ENCODE measurements around the gene BBS12. TPM values are rescaled to one million over a fixed set of nuclear protein-coding genes. Genes with fewer than 3 reads are reported as not detected.
A peak's percentile ranks its signal among the peaks of the same experiment; 100 is the strongest.

BBS12 gene
- polyA plus RNA-seq (2013), result 1.3 TPM in 2 replicates

DNA sequence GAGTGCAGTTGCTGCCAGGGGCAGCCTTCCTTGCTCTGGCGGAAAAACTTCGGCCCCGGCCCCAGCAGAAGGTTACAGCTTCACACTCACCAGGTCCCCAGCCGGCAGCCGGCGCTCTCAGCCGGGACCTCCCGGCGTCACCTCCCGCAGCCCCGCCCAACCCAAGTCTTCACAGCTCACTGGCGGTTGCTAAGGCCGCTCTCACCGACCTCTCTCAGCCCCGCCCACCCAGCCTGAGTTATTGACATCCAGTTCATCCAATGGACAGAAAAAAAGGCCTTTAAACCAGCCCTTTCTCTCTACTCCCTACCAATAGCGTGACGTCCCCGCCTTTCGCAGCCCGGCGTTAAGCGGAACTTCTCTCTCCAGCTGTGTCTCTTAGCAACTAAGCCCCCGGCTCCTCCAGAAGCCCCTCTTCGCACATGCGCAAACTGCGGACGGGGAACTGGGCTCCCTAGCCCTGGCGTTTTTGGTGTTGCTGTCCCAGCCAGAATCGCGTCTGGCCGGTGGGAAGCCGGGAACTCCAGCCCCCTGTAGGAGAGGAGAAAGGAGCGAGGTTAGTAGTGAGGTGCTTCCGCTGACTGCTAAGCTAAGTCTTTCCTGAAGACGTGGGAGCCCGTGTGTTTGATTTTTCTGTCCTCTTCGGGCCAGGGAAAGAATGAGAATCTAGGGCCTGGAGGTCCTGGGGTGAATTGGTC, at the start of gene BBS12:
BBS12 (plus strand) TSS at position 376 of the 698 bp plus-strand sequence. CDS start 9,189 bp downstream, outside the sequence.
- Histone ChIP-seq H4K91ac (ENCODE audit: low read depth, low read length) (no peak within 1 kb of the TSS), H3K9ac (ENCODE audit: low read length) (peak within 1 kb of the TSS; percentile 75), H2BK120ac (ENCODE audit: insufficient read depth, low read length, poor library complexity) (no peak within 1 kb of the TSS), H2BK12ac (ENCODE audit: low read length) (no peak within 1 kb of the TSS), H3K23ac (ENCODE audit: low read length) (no peak within 1 kb of the TSS), H3K4ac (ENCODE audit: low read depth, low read length) (no peak within 1 kb of the TSS), H3K14ac (ENCODE audit: low read length) (peak within 1 kb of the TSS; percentile 44), H3K4me3 (ENCODE audit: low read depth, low read length) (peak within 1 kb of the TSS; percentile 70), H4K8ac (ENCODE audit: low read depth, low read length) (peak within 1 kb of the TSS; percentile 74), H3K79me2 (ENCODE audit: control insufficient read depth, insufficient read depth, low read length, poor library complexity) (peaks cover 4% of the 10 kb centered on the region), H2BK5ac (ENCODE audit: low read depth, low read length, poor library complexity) (no peak within 1 kb of the TSS), H3K18ac (ENCODE audit: low read length) (peak within 1 kb of the TSS; percentile 27), H3K4me2 (ENCODE audit: low read length) (peak within 1 kb of the TSS; percentile 81), H3K4me1 (ENCODE audit: control insufficient read depth in 1 of 2, insufficient read depth in 2 of 2, low read length in 2 of 2) (peaks cover 0 to 3% of the 10 kb centered on the region in 2 experiments), H4K12ac (ENCODE audit: low read depth, low read length) (peak within 1 kb of the TSS; percentile 40), H3K36me3 (ENCODE audit: control insufficient read depth in 1 of 2, insufficient read depth in 2 of 2, low read length in 2 of 2) (no peaks in the 10 kb centered on the region), H3K27ac (ENCODE audit: low read depth, low read length) (peak within 1 kb of the TSS; percentile 58), H3K9me3 (ENCODE audit: insufficient read depth, low read depth, low read length) (no peaks in the 10 kb centered on the region), H2AK5ac (ENCODE audit: low read length) (no peak within 1 kb of the TSS), H2AFZ (ENCODE audit: insufficient read depth, low read length, poor library complexity) (peak within 1 kb of the TSS; percentile 95), H3K27me3 (ENCODE audit: insufficient read depth, low read length) (no peaks in the 10 kb centered on the region), H3K79me1 (ENCODE audit: low read length) (peaks cover 4% of the 10 kb centered on the region)
- no CpG with 5 or more reads among the region's 37 CpGs for WGBS (ENCODE audit: extremely low coverage, insufficient coverage, insufficient read length)
- DNase-seq, result peak; percentile 100

DNA sequence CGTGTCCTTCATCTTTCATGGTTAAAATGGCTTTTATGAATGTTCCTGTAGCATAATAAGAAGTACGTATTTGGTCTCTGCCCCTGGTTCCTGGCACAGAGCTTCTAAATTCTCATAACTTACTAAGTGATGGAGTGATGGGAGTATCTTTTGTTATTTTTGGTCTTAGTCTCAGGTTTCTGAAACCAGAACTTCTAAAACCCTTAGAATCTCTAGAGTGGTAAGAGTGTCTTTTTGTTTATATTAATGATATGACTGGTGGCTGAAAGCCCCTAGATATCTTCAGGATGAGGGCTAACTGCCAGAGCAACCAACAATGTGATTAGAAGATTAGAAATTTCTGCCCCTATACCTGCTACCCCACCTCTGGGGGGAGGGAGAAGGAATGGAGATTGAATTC, 45.8 kb upstream of the BBS12 start:
- WGBS (ENCODE audit: extremely low coverage, insufficient coverage, insufficient read length), result no CpG with 5 or more reads among the region's 2 CpGs
- H3K9ac ChIP-seq (ENCODE audit: low read length), result no peak overlapping the region
- no peak overlapping the region for H3K27ac ChIP-seq (ENCODE audit: low read depth, low read length)
- H3K79me1 ChIP-seq (ENCODE audit: low read length), result no peaks in the 10 kb centered on the region
- no peak overlapping the region for H3K18ac ChIP-seq (ENCODE audit: low read length)
- H2BK12ac ChIP-seq (ENCODE audit: low read length), result no peak overlapping the region
- H3K4ac ChIP-seq (ENCODE audit: low read depth, low read length), result no peak overlapping the region
- H3K23ac ChIP-seq (ENCODE audit: low read length), result no peak overlapping the region
- H2AFZ ChIP-seq (ENCODE audit: insufficient read depth, low read length, poor library complexity), result no peak overlapping the region
- H4K8ac ChIP-seq (ENCODE audit: low read depth, low read length), result no peak overlapping the region
- H3K27me3 ChIP-seq (ENCODE audit: insufficient read depth, low read length), result no peaks in the 10 kb centered on the region
- H2BK120ac ChIP-seq (ENCODE audit: insufficient read depth, low read length, poor library complexity), result no peak overlapping the region
- no peaks in the 10 kb centered on the region for H3K36me3 ChIP-seq (ENCODE audit: control insufficient read depth in 1 of 2, insufficient read depth in 2 of 2, low read length in 2 of 2)
- no peaks in the 10 kb centered on the region for H3K4me1 ChIP-seq (ENCODE audit: control insufficient read depth in 1 of 2, insufficient read depth in 2 of 2, low read length in 2 of 2)
- H3K9me3 ChIP-seq (ENCODE audit: insufficient read depth, low read depth, low read length), result peaks cover 3% of the 10 kb centered on the region
- no peak overlapping the region for H4K91ac ChIP-seq (ENCODE audit: low read depth, low read length)
- no peak overlapping the region for H2AK5ac ChIP-seq (ENCODE audit: low read length)
- no peak for DNase-seq
- H3K4me2 ChIP-seq (ENCODE audit: low read length), result no peak overlapping the region
- no peaks in the 10 kb centered on the region for H3K79me2 ChIP-seq (ENCODE audit: control insufficient read depth, insufficient read depth, low read length, poor library complexity)
- no peak overlapping the region for H2BK5ac ChIP-seq (ENCODE audit: low read depth, low read length, poor library complexity)
- H3K14ac ChIP-seq (ENCODE audit: low read length), result no peak overlapping the region
- H3K4me3 ChIP-seq (ENCODE audit: low read depth, low read length), result no peak overlapping the region
- H4K12ac ChIP-seq (ENCODE audit: low read depth, low read length), result no peak overlapping the region

DNA sequence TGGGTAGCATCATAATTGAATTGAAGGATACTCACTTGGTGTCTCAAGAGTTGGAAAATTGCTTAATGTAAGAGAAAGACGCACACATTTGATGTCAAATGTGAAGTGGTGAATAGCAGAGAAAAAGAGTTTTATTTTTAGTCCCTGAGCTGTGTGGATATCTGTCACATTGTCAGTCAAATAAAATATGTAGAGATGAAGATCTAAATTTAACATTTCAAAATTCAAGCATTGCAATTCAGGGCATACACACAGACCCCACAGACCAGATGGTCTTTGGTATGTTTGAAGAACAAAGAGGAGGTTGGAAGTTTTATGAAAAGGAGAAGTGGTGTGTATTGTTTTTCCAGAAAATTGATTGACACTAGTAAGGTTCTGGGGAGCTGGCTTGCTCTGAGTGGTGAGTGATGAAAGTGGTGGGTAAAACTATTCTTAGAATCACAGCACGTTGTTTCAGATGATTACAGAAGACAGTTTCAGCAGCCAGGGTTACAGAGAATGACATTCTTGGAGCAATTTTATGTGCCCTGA, 44.9 kb upstream of the BBS12 start:
- no peaks in the 10 kb centered on the region for H3K9me3 ChIP-seq (ENCODE audit: insufficient read depth, low read depth, low read length)
- WGBS (ENCODE audit: extremely low coverage, insufficient coverage, insufficient read length), result no CpG with 5 or more reads among the region's 2 CpGs

GRCh38 chr4:122688529-122689140, 43.9 kb upstream of the BBS12 start:
- Histone ChIP-seq H2BK5ac (ENCODE audit: low read depth, low read length, poor library complexity) (no peak overlapping the region), H3K9me3 (ENCODE audit: insufficient read depth, low read depth, low read length) (no peaks in the 10 kb centered on the region), H3K4me1 (ENCODE audit: control insufficient read depth in 1 of 2, insufficient read depth in 2 of 2, low read length in 2 of 2) (no peaks in the 10 kb centered on the region), H3K27me3 (ENCODE audit: insufficient read depth, low read length) (no peaks in the 10 kb centered on the region), H3K4ac (ENCODE audit: low read depth, low read length) (no peak overlapping the region), H4K8ac (ENCODE audit: low read depth, low read length) (no peak overlapping the region), H2AK5ac (ENCODE audit: low read length) (no peak overlapping the region), H3K14ac (ENCODE audit: low read length) (no peak overlapping the region), H2BK12ac (ENCODE audit: low read length) (no peak overlapping the region), H3K4me3 (ENCODE audit: low read depth, low read length) (no peak overlapping the region), H3K79me1 (ENCODE audit: low read length) (no peaks in the 10 kb centered on the region), H3K23ac (ENCODE audit: low read length) (no peak overlapping the region), H3K4me2 (ENCODE audit: low read length) (no peak overlapping the region), H4K91ac (ENCODE audit: low read depth, low read length) (no peak overlapping the region), H2BK120ac (ENCODE audit: insufficient read depth, low read length, poor library complexity) (no peak overlapping the region), H3K9ac (ENCODE audit: low read length) (no peak overlapping the region), H3K79me2 (ENCODE audit: control insufficient read depth, insufficient read depth, low read length, poor library complexity) (no peaks in the 10 kb centered on the region), H3K36me3 (ENCODE audit: control insufficient read depth in 1 of 2, insufficient read depth in 2 of 2, low read length in 2 of 2) (no peaks in the 10 kb centered on the region), H3K27ac (ENCODE audit: low read depth, low read length) (no peak overlapping the region), H2AFZ (ENCODE audit: insufficient read depth, low read length, poor library complexity) (no peak overlapping the region), H3K18ac (ENCODE audit: low read length) (no peak overlapping the region), H4K12ac (ENCODE audit: low read depth, low read length) (no peak overlapping the region)
- no peak for DNase-seq
- WGBS (ENCODE audit: extremely low coverage, insufficient coverage, insufficient read length), result no CpG with 5 or more reads among the region's 9 CpGs

More for the DNA sequence above, 44.9 kb upstream of the BBS12 start:
- no peak overlapping the region for H4K91ac ChIP-seq (ENCODE audit: low read depth, low read length)
- H3K18ac ChIP-seq (ENCODE audit: low read length), result no peak overlapping the region
- no peak overlapping the region for H3K27ac ChIP-seq (ENCODE audit: low read depth, low read length)
- no peak overlapping the region for H2AFZ ChIP-seq (ENCODE audit: insufficient read depth, low read length, poor library complexity)
- no peak overlapping the region for H3K4me2 ChIP-seq (ENCODE audit: low read length)
- no peak overlapping the region for H3K14ac ChIP-seq (ENCODE audit: low read length)
- no peak overlapping the region for H3K9ac ChIP-seq (ENCODE audit: low read length)
- H2BK12ac ChIP-seq (ENCODE audit: low read length), result no peak overlapping the region
- no peak overlapping the region for H3K23ac ChIP-seq (ENCODE audit: low read length)
- H4K12ac ChIP-seq (ENCODE audit: low read depth, low read length), result no peak overlapping the region
- no peak for DNase-seq
- no peak overlapping the region for H2AK5ac ChIP-seq (ENCODE audit: low read length)
- no peaks in the 10 kb centered on the region for H3K79me1 ChIP-seq (ENCODE audit: low read length)
- no peaks in the 10 kb centered on the region for H3K36me3 ChIP-seq (ENCODE audit: control insufficient read depth in 1 of 2, insufficient read depth in 2 of 2, low read length in 2 of 2)
- no peak overlapping the region for H2BK120ac ChIP-seq (ENCODE audit: insufficient read depth, low read length, poor library complexity)
- no peak overlapping the region for H4K8ac ChIP-seq (ENCODE audit: low read depth, low read length)
- no peak overlapping the region for H3K4ac ChIP-seq (ENCODE audit: low read depth, low read length)
- no peaks in the 10 kb centered on the region for H3K4me1 ChIP-seq (ENCODE audit: control insufficient read depth in 1 of 2, insufficient read depth in 2 of 2, low read length in 2 of 2)
- no peak overlapping the region for H3K4me3 ChIP-seq (ENCODE audit: low read depth, low read length)
- H3K79me2 ChIP-seq (ENCODE audit: control insufficient read depth, insufficient read depth, low read length, poor library complexity), result no peaks in the 10 kb centered on the region
- no peaks in the 10 kb centered on the region for H3K27me3 ChIP-seq (ENCODE audit: insufficient read depth, low read length)
- no peak overlapping the region for H2BK5ac ChIP-seq (ENCODE audit: low read depth, low read length, poor library complexity)

All from trophoblast cell (in vitro differentiated cells and primary cell).